ENCODE measurements around the gene TENT4B.

TENT4B gene

GRCh38 chr16:50254072-50254471 lies 101.0 kb downstream of the TENT4B start:
- DNase-seq (ENCODE audit: low read depth in 2 of 2, low spot score in 1 of 2) = no peak

- DNase-seq (ENCODE audit: low read depth in 2 of 2, low spot score in 1 of 2) = no peak
Observed at GRCh38 chr16:50255538-50255937, 102.4 kb downstream of the TENT4B start.

GRCh38 chr16:50256604-50257003 lies 103.5 kb downstream of the TENT4B start:
- DNase-seq (ENCODE audit: low read depth in 2 of 2, low spot score in 1 of 2) = no peak

GRCh38 chr16:50257876-50258275 lies 104.8 kb downstream of the TENT4B start:
- DNase-seq (ENCODE audit: low read depth in 2 of 2, low spot score in 1 of 2) = no peak

GRCh38 chr16:50259334-50260205 lies 106.5 kb downstream of the TENT4B start:
- DNase-seq (ENCODE audit: low read depth in 2 of 2, low spot score in 1 of 2) = no peak

GRCh38 chr16:50260206-50261159 lies 107.4 kb downstream of the TENT4B start:
- no peak for DNase-seq (ENCODE audit: low read depth in 2 of 2, low spot score in 1 of 2)

GRCh38 chr16:50261160-50261706 lies 108.1 kb downstream of the TENT4B start:
- no peak for DNase-seq (ENCODE audit: low read depth in 2 of 2, low spot score in 1 of 2)

GRCh38 chr16:50261707-50262235 lies 108.7 kb downstream of the TENT4B start:
- no peak for DNase-seq (ENCODE audit: low read depth in 2 of 2, low spot score in 1 of 2)

GRCh38 chr16:50263060-50263909 lies 110.2 kb downstream of the TENT4B start:
- DNase-seq (ENCODE audit: low read depth in 2 of 2, low spot score in 1 of 2) = no peak

- DNase-seq (ENCODE audit: low read depth in 2 of 2, low spot score in 1 of 2) = no peak
Observed at GRCh38 chr16:50263940-50264929, 111.1 kb downstream of the TENT4B start.

GRCh38 chr16:50265260-50265659 lies 112.2 kb downstream of the TENT4B start:
- no peak for DNase-seq (ENCODE audit: low read depth in 2 of 2, low spot score in 1 of 2)

GRCh38 chr16:50265716-50266336 lies 112.7 kb downstream of the TENT4B start:
- no peak for DNase-seq (ENCODE audit: low read depth in 2 of 2, low spot score in 1 of 2)

GRCh38 chr16:50266337-50267091 lies 113.4 kb downstream of the TENT4B start, which contains the start of gene ADCY7:
Gene ADCY7 (plus strand): TSS chr16:50266551. CDS start chr16:50288180, 21,629 bp downstream.
- DNase-seq (ENCODE audit: low read depth in 2 of 2, low spot score in 1 of 2) = peak; percentile 57 to 68

- DNase-seq (ENCODE audit: low read depth in 2 of 2, low spot score in 1 of 2) = no peak
Observed at GRCh38 chr16:50267151-50267631, 114.1 kb downstream of the TENT4B start.

- DNase-seq (ENCODE audit: low read depth in 2 of 2, low spot score in 1 of 2) = no peak
Observed at GRCh38 chr16:50267651-50268050, 114.5 kb downstream of the TENT4B start.

GRCh38 chr16:50268352-50268751 lies 115.2 kb downstream of the TENT4B start:
- DNase-seq (ENCODE audit: low read depth in 2 of 2, low spot score in 1 of 2) = no peak

- DNase-seq (ENCODE audit: low read depth in 2 of 2, low spot score in 1 of 2) = no peak
Observed at GRCh38 chr16:50269061-50269705, 116.1 kb downstream of the TENT4B start.

Data from stimulated activated CD8-positive, alpha-beta memory T cell treated with anti-CD3 and anti-CD28 coated beads, Interleukin-4, amount 100 ng/mL, for 1 hour (primary cell).